ENCODE results near the gene PRAMEF12.

Gene PRAMEF12

DNA sequence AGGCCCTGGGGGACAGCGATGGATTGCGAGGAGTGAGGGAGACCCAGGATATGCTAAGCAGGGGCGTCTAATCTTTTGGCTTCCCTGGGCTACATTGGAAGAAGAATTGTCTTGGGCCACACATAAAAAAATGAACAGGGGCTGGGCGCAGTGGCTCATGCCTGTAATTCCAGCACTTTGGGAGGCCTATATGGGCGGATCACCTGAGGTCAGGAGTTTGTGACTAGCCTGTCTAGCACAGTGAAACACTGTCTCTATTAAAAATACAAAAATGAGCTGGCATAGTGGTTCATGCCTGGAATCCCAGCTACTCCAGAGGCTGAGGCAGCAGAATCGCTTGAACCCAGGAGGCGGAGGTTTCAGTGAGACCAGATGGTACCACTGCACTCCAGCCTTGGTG lies 10.8 kb upstream of the PRAMEF12 start:
- no peak overlapping the region for H3K4me2 ChIP-seq (ENCODE audit: low read depth, low read length, poor library complexity, severe bottlenecking)
- H3K36me3 ChIP-seq (ENCODE audit: low read length): no peaks in the 10 kb centered on the region
- H3F3A ChIP-seq (ENCODE audit: insufficient read depth): no peaks in the 10 kb centered on the region
- H4K20me1 ChIP-seq (ENCODE audit: low read depth, low read length): no peaks in the 10 kb centered on the region
- TF ChIP-seq EZH2phosphoT487 (conservative IDR thresholded peaks at IDR 0.05; ENCODE audit: low read length): no peak
- TF ChIP-seq, protein P1, sequence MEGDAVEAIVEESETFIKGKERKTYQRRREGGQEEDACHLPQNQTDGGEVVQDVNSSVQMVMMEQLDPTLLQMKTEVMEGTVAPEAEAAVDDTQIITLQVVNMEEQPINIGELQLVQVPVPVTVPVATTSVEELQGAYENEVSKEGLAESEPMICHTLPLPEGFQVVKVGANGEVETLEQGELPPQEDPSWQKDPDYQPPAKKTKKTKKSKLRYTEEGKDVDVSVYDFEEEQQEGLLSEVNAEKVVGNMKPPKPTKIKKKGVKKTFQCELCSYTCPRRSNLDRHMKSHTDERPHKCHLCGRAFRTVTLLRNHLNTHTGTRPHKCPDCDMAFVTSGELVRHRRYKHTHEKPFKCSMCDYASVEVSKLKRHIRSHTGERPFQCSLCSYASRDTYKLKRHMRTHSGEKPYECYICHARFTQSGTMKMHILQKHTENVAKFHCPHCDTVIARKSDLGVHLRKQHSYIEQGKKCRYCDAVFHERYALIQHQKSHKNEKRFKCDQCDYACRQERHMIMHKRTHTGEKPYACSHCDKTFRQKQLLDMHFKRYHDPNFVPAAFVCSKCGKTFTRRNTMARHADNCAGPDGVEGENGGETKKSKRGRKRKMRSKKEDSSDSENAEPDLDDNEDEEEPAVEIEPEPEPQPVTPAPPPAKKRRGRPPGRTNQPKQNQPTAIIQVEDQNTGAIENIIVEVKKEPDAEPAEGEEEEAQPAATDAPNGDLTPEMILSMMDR (IDR thresholded peaks at IDR 0.05; ENCODE audit: insufficient read depth, low read length, poor library complexity, severe bottlenecking): no peak
- no peaks in the 10 kb centered on the region for H3K27me3 ChIP-seq (ENCODE audit: low read length)
- H3K9me3 ChIP-seq (ENCODE audit: insufficient read depth, low read length): no peaks in the 10 kb centered on the region
- H2AFZ ChIP-seq (ENCODE audit: low read depth, low read length, severe bottlenecking): no peak overlapping the region
- H3K9me2 ChIP-seq (replicated peaks; ENCODE audit: insufficient read depth, low read length): no peaks in the 10 kb centered on the region
- no peak overlapping the region for H3K27ac ChIP-seq (ENCODE audit: low read depth, low read length)
- H3K4me3 ChIP-seq (ENCODE audit: insufficient read depth, low read length, poor library complexity, severe bottlenecking): no peak overlapping the region
- no peak overlapping the region for H3K9ac ChIP-seq (ENCODE audit: low read length)
- no peaks in the 10 kb centered on the region for H3K79me2 ChIP-seq (ENCODE audit: insufficient read depth, low read length)

DNA sequence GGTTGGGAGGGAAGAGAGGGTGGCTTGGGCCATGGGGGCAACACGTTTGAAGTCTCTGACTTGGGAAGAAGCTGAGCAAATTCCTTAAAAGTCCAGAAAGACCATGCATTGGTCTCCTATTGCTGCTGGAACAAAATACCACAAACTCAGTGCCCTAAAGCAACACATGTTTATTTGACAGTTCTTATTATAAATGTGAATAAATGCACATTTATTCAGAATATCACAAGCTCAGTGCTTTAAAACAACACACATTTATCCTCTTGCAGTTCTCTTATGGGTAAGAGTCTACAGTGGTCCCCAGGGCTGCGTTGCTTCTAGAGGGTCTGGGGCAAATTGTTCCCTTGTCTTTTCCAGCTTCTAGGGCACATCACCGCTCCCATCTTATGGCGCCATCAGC lies 10.1 kb upstream of the PRAMEF12 start:
- Histone ChIP-seq H3K9ac (ENCODE audit: low read length) (no peak overlapping the region), H3K27ac (ENCODE audit: low read depth, low read length) (no peak overlapping the region), H3K4me2 (ENCODE audit: low read depth, low read length, poor library complexity, severe bottlenecking) (no peak overlapping the region), H3K4me3 (ENCODE audit: insufficient read depth, low read length, poor library complexity, severe bottlenecking) (no peak overlapping the region), H3F3A (ENCODE audit: insufficient read depth) (no peaks in the 10 kb centered on the region), H3K9me3 (ENCODE audit: insufficient read depth, low read length) (no peaks in the 10 kb centered on the region), H3K79me2 (ENCODE audit: insufficient read depth, low read length) (no peaks in the 10 kb centered on the region), H3K36me3 (ENCODE audit: low read length) (no peaks in the 10 kb centered on the region), H2AFZ (ENCODE audit: low read depth, low read length, severe bottlenecking) (no peak overlapping the region), H3K9me2 (replicated peaks; ENCODE audit: insufficient read depth, low read length) (no peaks in the 10 kb centered on the region), H3K27me3 (ENCODE audit: low read length) (no peaks in the 10 kb centered on the region), H4K20me1 (ENCODE audit: low read depth, low read length) (no peaks in the 10 kb centered on the region)
- TF ChIP-seq EZH2phosphoT487 (conservative IDR thresholded peaks at IDR 0.05; ENCODE audit: low read length): no peak
- TF ChIP-seq, protein P1 (IDR thresholded peaks at IDR 0.05; ENCODE audit: insufficient read depth, low read length, poor library complexity, severe bottlenecking): no peak

DNA sequence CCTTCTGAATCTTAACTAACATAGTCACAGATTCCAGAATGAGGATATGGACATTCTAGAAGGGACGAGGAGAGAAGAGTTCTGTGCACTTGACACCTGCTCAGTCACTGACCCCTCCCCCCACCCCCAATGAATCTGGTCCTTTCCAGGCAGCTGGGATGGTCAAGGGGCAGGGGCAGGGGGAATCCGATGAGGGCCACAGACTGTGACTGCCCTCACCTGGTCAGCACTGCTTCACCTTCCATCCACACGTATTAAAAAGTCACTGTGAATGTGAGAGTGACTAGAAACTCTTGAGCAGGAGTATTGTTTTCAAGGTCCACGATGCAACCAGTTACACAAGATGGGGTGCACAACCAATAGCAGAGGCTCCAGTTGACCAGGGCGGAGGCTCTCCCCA lies 9.5 kb upstream of the PRAMEF12 start:
- H3K27me3 ChIP-seq (ENCODE audit: low read length): no peaks in the 10 kb centered on the region
- no peak for TF ChIP-seq EZH2phosphoT487 (conservative IDR thresholded peaks at IDR 0.05; ENCODE audit: low read length)
- TF ChIP-seq, protein P1 (IDR thresholded peaks at IDR 0.05; ENCODE audit: insufficient read depth, low read length, poor library complexity, severe bottlenecking): no peak
- no peaks in the 10 kb centered on the region for H3K9me3 ChIP-seq (ENCODE audit: insufficient read depth, low read length)
- no peaks in the 10 kb centered on the region for H3K36me3 ChIP-seq (ENCODE audit: low read length)
- H3K9me2 ChIP-seq (replicated peaks; ENCODE audit: insufficient read depth, low read length): no peaks in the 10 kb centered on the region
- no peaks in the 10 kb centered on the region for H4K20me1 ChIP-seq (ENCODE audit: low read depth, low read length)
- H3K27ac ChIP-seq (ENCODE audit: low read depth, low read length): no peak overlapping the region
- no peaks in the 10 kb centered on the region for H3F3A ChIP-seq (ENCODE audit: insufficient read depth)
- H3K9ac ChIP-seq (ENCODE audit: low read length): no peak overlapping the region
- H3K4me2 ChIP-seq (ENCODE audit: low read depth, low read length, poor library complexity, severe bottlenecking): no peak overlapping the region
- H3K4me3 ChIP-seq (ENCODE audit: insufficient read depth, low read length, poor library complexity, severe bottlenecking): no peak overlapping the region
- H3K79me2 ChIP-seq (ENCODE audit: insufficient read depth, low read length): no peaks in the 10 kb centered on the region
- H2AFZ ChIP-seq (ENCODE audit: low read depth, low read length, severe bottlenecking): no peak overlapping the region

Measured in SU-DHL-6 (cell line).